Fibroblast of lung (primary cell): ENCODE data around the gene SPEF1.

Experiments used
- EZH2 ChIP-seq: IDR thresholded peaks from 2 replicates; pipeline ENCODE4 v1.5.1; 2012; ENCODE audit warnings: low read length, control low read depth, mild to moderate bottlenecking; ENCODE audit errors: missing control alignments
- TF ChIP-seq, protein P1 (sequence below), 2 donors: IDR thresholded peaks in 1 of 2; conservative IDR thresholded peaks in 1 of 2; 1 replicate in 1 of 2; 2 replicates in 1 of 2; pipeline ENCODE4 v1.5.1; 2011 to 2012; ENCODE audit warnings: low read length in 2 of 2, control low read depth in 1 of 2, inconsistent platforms in 1 of 2, low read depth in 1 of 2, mild to moderate bottlenecking in 1 of 2

DNA sequence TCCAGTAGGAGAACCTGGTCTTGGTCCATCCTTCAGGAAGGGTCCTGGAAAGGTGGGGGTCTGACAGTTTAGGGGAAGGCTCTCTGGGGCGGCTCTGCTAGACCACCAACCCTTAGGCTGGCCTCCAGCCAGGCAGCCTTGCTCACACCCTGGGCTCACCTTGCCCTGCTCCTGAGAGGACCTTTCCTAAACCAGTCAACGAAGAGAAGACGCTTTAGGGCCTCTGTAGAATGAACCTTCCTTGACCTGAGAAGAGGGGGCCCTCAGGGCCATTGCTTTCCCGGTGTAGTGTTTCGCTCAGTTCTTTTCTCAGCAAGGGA, 15.9 kb upstream of the SPEF1 start:
- TF ChIP-seq, protein P1, sequence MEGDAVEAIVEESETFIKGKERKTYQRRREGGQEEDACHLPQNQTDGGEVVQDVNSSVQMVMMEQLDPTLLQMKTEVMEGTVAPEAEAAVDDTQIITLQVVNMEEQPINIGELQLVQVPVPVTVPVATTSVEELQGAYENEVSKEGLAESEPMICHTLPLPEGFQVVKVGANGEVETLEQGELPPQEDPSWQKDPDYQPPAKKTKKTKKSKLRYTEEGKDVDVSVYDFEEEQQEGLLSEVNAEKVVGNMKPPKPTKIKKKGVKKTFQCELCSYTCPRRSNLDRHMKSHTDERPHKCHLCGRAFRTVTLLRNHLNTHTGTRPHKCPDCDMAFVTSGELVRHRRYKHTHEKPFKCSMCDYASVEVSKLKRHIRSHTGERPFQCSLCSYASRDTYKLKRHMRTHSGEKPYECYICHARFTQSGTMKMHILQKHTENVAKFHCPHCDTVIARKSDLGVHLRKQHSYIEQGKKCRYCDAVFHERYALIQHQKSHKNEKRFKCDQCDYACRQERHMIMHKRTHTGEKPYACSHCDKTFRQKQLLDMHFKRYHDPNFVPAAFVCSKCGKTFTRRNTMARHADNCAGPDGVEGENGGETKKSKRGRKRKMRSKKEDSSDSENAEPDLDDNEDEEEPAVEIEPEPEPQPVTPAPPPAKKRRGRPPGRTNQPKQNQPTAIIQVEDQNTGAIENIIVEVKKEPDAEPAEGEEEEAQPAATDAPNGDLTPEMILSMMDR (conservative IDR thresholded peaks at IDR 0.05 in 1 of 2, IDR thresholded peaks at IDR 0.05 in 1 of 2; ENCODE audit: low read depth in 1 of 2, low read length in 2 of 2), result no peak
- TF ChIP-seq EZH2, result no peak
